ENCODE data around the gene LMAN1L.

The LMAN1L gene

DNA sequence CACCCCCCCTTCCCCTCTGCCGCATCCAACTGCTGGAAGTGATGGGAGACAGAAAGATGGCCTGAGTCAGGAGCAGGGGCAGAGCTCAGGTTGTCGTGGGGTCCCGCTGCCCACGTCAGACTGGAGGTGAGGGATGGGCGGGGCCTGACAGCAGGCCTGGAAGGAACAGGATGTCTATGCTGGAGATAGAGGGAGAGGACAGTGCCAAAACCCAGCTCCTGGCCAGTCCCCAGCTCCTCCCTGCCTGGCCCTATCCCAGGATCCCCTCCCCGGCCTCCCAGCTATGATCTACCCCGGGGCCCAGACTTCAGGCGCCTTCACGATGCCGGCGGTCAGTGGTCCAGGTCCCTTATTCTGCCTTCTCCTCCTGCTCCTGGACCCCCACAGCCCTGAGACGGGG, at the start of gene LMAN1L:
LMAN1L (plus strand) TSS at position 303 of the 400 bp plus-strand sequence; CDS start at position 323, 20 bp downstream.
- DNase-seq (ENCODE audit: low spot score), result no peak
- in situ Hi-C loops (cut with MboI; ENCODE audit: low sequenced_read_pairs, unreplicated experiment), result no loop called here
- TF ChIP-seq, protein P1, sequence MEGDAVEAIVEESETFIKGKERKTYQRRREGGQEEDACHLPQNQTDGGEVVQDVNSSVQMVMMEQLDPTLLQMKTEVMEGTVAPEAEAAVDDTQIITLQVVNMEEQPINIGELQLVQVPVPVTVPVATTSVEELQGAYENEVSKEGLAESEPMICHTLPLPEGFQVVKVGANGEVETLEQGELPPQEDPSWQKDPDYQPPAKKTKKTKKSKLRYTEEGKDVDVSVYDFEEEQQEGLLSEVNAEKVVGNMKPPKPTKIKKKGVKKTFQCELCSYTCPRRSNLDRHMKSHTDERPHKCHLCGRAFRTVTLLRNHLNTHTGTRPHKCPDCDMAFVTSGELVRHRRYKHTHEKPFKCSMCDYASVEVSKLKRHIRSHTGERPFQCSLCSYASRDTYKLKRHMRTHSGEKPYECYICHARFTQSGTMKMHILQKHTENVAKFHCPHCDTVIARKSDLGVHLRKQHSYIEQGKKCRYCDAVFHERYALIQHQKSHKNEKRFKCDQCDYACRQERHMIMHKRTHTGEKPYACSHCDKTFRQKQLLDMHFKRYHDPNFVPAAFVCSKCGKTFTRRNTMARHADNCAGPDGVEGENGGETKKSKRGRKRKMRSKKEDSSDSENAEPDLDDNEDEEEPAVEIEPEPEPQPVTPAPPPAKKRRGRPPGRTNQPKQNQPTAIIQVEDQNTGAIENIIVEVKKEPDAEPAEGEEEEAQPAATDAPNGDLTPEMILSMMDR (IDR thresholded peaks at IDR 0.05; ENCODE audit: borderline replicate concordance, control extremely low read depth, extremely low read depth, insufficient read depth, missing control alignments), result no peak

GRCh38 chr15:74763416-74763815, 49.2 kb upstream of the LMAN1L start:
- in situ Hi-C loops (cut with MboI; ENCODE audit: low sequenced_read_pairs, unreplicated experiment), result no loop called here
- no peak for DNase-seq (ENCODE audit: low spot score)
- TF ChIP-seq, protein P1 (IDR thresholded peaks at IDR 0.05; ENCODE audit: borderline replicate concordance, control extremely low read depth, extremely low read depth, insufficient read depth, missing control alignments), result no peak

DNA sequence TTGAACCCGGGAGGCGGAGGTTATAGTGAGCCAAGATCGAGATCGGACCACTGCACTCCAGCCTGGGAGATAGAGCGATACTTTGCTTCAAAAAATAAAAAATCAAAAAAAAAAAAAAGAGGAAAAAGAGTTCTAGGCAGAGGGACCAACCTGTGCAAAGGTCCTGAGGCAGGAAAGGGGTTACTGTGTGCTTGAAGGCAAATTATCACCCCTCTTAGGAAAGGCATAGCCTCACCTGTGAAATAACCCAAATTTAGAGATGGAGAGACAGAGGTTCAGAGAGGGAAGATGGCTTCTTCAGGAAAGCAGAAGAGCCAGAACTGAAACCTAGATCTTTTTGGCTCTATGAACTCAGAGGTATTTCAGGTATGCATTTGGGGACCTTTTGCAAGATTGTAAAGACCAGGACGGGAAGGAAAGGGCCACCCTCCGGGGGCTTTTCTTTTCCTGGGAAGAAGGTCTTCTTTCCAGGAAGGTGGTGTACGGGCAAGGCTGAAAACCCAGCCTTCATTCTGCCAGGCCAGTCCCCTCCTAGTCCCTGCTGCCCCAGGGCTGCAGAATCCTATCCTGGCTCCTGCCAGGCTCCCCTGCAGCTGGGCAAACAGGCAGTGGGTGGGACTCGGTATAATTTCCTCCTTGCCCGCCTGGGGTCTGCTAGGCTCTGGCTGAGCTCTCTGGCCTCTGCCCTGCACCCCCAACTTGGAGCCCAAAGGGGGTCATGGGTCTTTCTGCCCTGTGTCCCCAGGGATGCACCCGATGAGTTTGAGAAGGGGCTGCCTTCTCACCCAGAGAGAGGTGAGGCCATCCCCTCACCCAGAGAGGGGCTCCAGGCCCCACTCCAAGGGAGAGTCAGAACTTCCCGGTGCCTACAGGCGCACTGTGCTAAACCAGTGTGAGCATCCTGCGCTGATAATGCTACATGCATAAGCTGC, 45.2 kb upstream of the LMAN1L start:
- TF ChIP-seq, protein P1 (IDR thresholded peaks at IDR 0.05; ENCODE audit: borderline replicate concordance, control extremely low read depth, extremely low read depth, insufficient read depth, missing control alignments), result no peak
- no peak for DNase-seq (ENCODE audit: low spot score)
- in situ Hi-C loops (cut with MboI; ENCODE audit: low sequenced_read_pairs, unreplicated experiment), result loop anchor here (5.0 kb wide), 1 partner anchor 130 kb away; no protein-coding TSS in a partner anchor

DNA sequence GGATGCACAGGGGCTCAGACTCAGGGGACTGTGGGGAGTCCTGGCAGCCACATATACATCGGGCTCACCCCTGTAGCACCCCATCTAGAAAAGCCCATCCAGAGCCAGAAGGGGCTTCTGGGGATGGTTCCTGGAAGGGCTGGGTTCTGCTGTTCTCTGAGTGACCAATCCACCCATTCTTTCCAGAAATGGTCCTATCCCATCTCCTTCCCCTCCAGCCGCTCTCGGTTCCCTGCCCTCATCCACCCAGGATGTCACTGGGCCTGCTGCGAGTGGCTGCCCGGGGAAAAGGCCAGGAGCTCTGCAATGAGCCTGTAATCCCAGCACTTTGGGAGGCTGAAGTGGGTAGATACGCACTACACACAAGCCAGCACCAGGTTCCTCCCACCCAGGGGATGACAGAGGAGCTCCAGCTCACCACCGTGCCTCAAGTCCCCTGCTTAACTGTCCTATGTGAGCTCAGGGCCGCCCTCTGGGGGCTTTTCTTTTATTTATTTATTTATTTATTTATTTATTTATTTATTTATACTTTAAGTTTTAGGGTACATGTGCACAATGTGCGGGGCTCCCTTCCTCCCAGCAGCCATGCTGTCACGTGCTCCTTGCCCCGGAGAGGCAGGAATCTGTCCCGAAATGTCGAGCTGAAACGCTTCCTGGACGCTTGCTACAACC, 44.4 kb upstream of the LMAN1L start:
- TF ChIP-seq, protein P1 (IDR thresholded peaks at IDR 0.05; ENCODE audit: borderline replicate concordance, control extremely low read depth, extremely low read depth, insufficient read depth, missing control alignments), result no peak
- in situ Hi-C loops (cut with MboI; ENCODE audit: low sequenced_read_pairs, unreplicated experiment), result loop anchor here (5.0 kb wide), 1 partner anchor 131 kb away; no protein-coding TSS in a partner anchor
- no peak for DNase-seq (ENCODE audit: low spot score)

DNA sequence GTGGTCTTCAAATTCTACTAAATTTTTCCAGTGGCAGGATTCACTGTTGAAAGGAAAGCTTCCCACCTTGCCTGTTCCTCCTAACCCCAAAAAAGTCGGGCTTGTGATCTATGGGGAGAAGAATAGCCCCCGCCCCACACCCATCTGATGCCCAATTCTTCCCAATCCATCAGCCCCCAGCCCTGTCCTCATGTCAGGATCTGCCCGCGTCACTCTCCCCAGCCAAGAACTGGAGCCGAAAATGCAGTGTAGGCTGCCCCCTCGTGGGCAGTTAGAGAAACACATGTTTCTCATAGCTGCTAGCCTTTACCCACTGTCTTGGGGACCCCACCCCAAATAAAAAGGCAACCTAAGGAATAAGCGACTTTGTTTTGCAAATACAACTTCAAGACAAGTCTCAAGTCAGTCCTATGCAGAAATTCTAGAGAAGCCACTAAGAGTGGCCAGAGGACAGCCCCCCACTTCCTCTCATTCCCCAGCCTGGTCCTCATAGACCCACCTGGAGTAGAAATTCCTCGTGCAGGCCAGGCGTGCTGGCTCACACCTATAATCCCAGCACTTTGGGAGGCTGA, 43.8 kb upstream of the LMAN1L start:
- DNase-seq (ENCODE audit: low spot score), result peak; percentile 82
- in situ Hi-C loops (cut with MboI; ENCODE audit: low sequenced_read_pairs, unreplicated experiment), result loop anchor here (5.0 kb wide), 1 partner anchor 132 kb away; no protein-coding TSS in a partner anchor
- TF ChIP-seq, protein P1 (IDR thresholded peaks at IDR 0.05; ENCODE audit: borderline replicate concordance, control extremely low read depth, extremely low read depth, insufficient read depth, missing control alignments), result peak; percentile 78

- in situ Hi-C loops (cut with MboI; ENCODE audit: low sequenced_read_pairs, unreplicated experiment), result loop anchor here (5.0 kb wide), 1 partner anchor 132 kb away; no protein-coding TSS in a partner anchor
- TF ChIP-seq, protein P1 (IDR thresholded peaks at IDR 0.05; ENCODE audit: borderline replicate concordance, control extremely low read depth, extremely low read depth, insufficient read depth, missing control alignments), result no peak
- DNase-seq (ENCODE audit: low spot score), result no peak
Measured at GRCh38 chr15:74769463-74770025, 43.1 kb upstream of the LMAN1L start.

Measured in GM13976 (cell line).